SK-N-SH (cell line): ENCODE data around the gene IGFL1. TPM values are rescaled to one million over a fixed set of nuclear protein-coding genes. Genes with fewer than 3 reads are reported as not detected.
"Not testable (repeated sequence)": the region's sequence is repeated elsewhere in the genome, so short reads cannot be mapped to it uniquely, and the experiment has no call there.

Experiments
- CTCF ChIA-PET: fragments of 300-600, 350-600 bp; formaldehyde crosslinking; extraction: SDS; loops from one replicate; lab custom pipeline; 2021; lab: Yijun Ruan, JAX
- POLR2A ChIA-PET: fragments of 350-600 bp; sonication (Branson Sonifier 250); formaldehyde crosslinking; extraction: SDS; loops from one replicate; lab custom pipeline; 2020; ENCODE audit warnings: antibody characterized with exemption, inconsistent platforms; lab: Yijun Ruan, JAX
- DNase-seq: peaks from one replicate; pipeline ENCODE4 v3.0.0; 2012
- H2AFZ ChIP-seq: fragments of 200-600 bp; sonication (generic); 2 replicates; pipeline ENCODE4 v1.8.1; 2016; ENCODE audit warnings: antibody characterized with exemption, mild to moderate bottlenecking, low read depth
- H3F3A ChIP-seq: fragments of 200-600 bp; sonication (generic); replicated peaks from 2 replicates; pipeline ENCODE3; 2016; ENCODE audit warnings: antibody characterized with exemption, mild to moderate bottlenecking; ENCODE audit not compliant: insufficient read depth
- H3K27ac ChIP-seq, 2 experiments: fragments of 200-500 bp in 1 of 2; fragments of 200-600 bp in 1 of 2; sonication (Bioruptor generic) in 1 of 2; sonication (generic), shearing (Covaris generic) in 1 of 2; 2 replicates each; pipeline versions ENCODE4 v1.5.1 to v1.6.1; 2014 to 2016; ENCODE audit warnings: low read depth in 2 of 2, inconsistent platforms in 1 of 2, low read length in 1 of 2, mild to moderate bottlenecking in 1 of 2, mixed read lengths in 1 of 2
- H3K27me3 ChIP-seq: fragments of 200-600 bp; sonication (generic), shearing (Covaris generic); 2 replicates; pipeline ENCODE4 v1.6.1; 2016; ENCODE audit warnings: mixed run types; ENCODE audit not compliant: insufficient read depth
- H3K36me3 ChIP-seq, 2 experiments: fragments of 200-500 bp in 1 of 2; fragments of 200-600 bp in 1 of 2; sonication (Bioruptor generic) in 1 of 2; sonication (generic) in 1 of 2; replicated peaks in 1 of 2; 2 replicates each; pipeline versions ENCODE3 to v1.5.1; 2014 to 2016; ENCODE audit warnings: low read length in 1 of 2, mild to moderate bottlenecking in 1 of 2; ENCODE audit not compliant: insufficient read depth in 2 of 2, control insufficient read depth in 1 of 2
- H3K4me1 ChIP-seq, 2 experiments: fragments of 200-500 bp in 1 of 2; fragments of 200-600 bp in 1 of 2; sonication (Bioruptor generic) in 1 of 2; sonication (generic), shearing (Covaris generic) in 1 of 2; 2 replicates each; pipeline versions ENCODE4 v1.5.1 to v1.6.1; 2014 to 2016; ENCODE audit warnings: low read depth in 1 of 2, low read length in 1 of 2, mixed run types in 1 of 2; ENCODE audit not compliant: insufficient read depth in 2 of 2, control insufficient read depth in 1 of 2
- H3K4me2 ChIP-seq: fragments of 200-600 bp; sonication (generic), shearing (Covaris generic); 2 replicates; pipeline ENCODE4 v1.6.1; 2017; ENCODE audit warnings: mixed run types
- H3K4me3 ChIP-seq, 2 experiments: fragments of 200-500 bp in 1 of 2; fragments of 200-600 bp in 1 of 2; sonication (Bioruptor generic) in 1 of 2; sonication (generic), shearing (Covaris generic) in 1 of 2; 2 replicates each; pipeline versions ENCODE4 v1.5.1 to v1.8.1; 2014 to 2016; ENCODE audit warnings: low read depth in 2 of 2, inconsistent platforms in 1 of 2, low read length in 1 of 2, mild to moderate bottlenecking in 1 of 2, mixed read lengths in 1 of 2, moderate library complexity in 1 of 2
- H3K79me2 ChIP-seq: fragments of 200-600 bp; sonication (generic); 2 replicates; pipeline ENCODE4 v1.8.1; 2017; ENCODE audit warnings: mild to moderate bottlenecking; ENCODE audit not compliant: insufficient read depth
- H3K9ac ChIP-seq: fragments of 200-600 bp; sonication (generic); 2 replicates; pipeline ENCODE4 v1.6.1; 2017; ENCODE audit warnings: mixed run types
- H3K9me2 ChIP-seq: fragments of 200-600 bp; sonication (generic); 2 replicates; pipeline ENCODE4 v1.6.1; 2017; ENCODE audit warnings: mixed run types
- H3K9me3 ChIP-seq: fragments of 200-600 bp; sonication (generic); 2 replicates; pipeline ENCODE4 v1.6.1; 2017; ENCODE audit warnings: mixed run types, mild to moderate bottlenecking, moderate library complexity
- H4K20me1 ChIP-seq: fragments of 200-600 bp; sonication (generic); 2 replicates; pipeline ENCODE4 v1.6.1; 2017; ENCODE audit warnings: mild to moderate bottlenecking, mixed run types; ENCODE audit not compliant: insufficient read depth
- ELF1 ChIP-seq: IDR thresholded peaks from 2 replicates; pipeline ENCODE4 v1.4.0; 2012
- EZH2phosphoT487 ChIP-seq: fragments of 200-600 bp; sonication (generic); IDR thresholded peaks from 2 replicates; pipeline ENCODE4 v1.6.1; 2017; ENCODE audit warnings: low read depth, mixed run types, mild to moderate bottlenecking, antibody characterized with exemption, moderate library complexity, borderline replicate concordance
- FOXJ3 ChIP-seq: sonication (generic); formaldehyde crosslinking; IDR thresholded peaks from 2 replicates; pipeline ENCODE4 v1.5.1; 2020; ENCODE audit warnings: mild to moderate bottlenecking, missing genetic modification reagents
- NFIC ChIP-seq: IDR thresholded peaks from 2 replicates; pipeline ENCODE4 v1.4.0; 2012; ENCODE audit warnings: borderline replicate concordance
- NRF1 ChIP-seq: IDR thresholded peaks from 2 replicates; pipeline ENCODE4 v1.6.1; 2012; ENCODE audit warnings: low read depth, mild to moderate bottlenecking, low read length
- PBX3 ChIP-seq: IDR thresholded peaks from 2 replicates; pipeline ENCODE4; 2012
- RCOR1 ChIP-seq: fragments of 150-350 bp; IDR thresholded peaks from 2 replicates; pipeline ENCODE4 v1.6.1; 2017; ENCODE audit warnings: antibody characterized with exemption, low read length
- REST ChIP-seq: IDR thresholded peaks from 2 replicates; pipeline ENCODE4 v1.6.1; 2012; ENCODE audit warnings: mild to moderate bottlenecking, low read depth, low read length, moderate library complexity
- RFX5 ChIP-seq: IDR thresholded peaks from 2 replicates; pipeline ENCODE4 v1.6.1; 2012; ENCODE audit warnings: mild to moderate bottlenecking, improper control_type of control experiment, low read length
- SIN3A ChIP-seq: IDR thresholded peaks from 2 replicates; pipeline ENCODE4 v1.6.1; 2012; ENCODE audit warnings: low read depth, mild to moderate bottlenecking, low read length, moderate library complexity, borderline replicate concordance
- TAF1 ChIP-seq: IDR thresholded peaks from 2 replicates; pipeline ENCODE4 v1.6.1; 2012; ENCODE audit warnings: low read depth, mild to moderate bottlenecking, low read length, moderate library complexity, borderline replicate concordance
- YY1 ChIP-seq: IDR thresholded peaks from 2 replicates; pipeline ENCODE4 v1.4.0; 2012; ENCODE audit warnings: low read depth, mild to moderate bottlenecking
- WGBS: methylation state at CpG from one replicate; pipeline ENCODE4 v1.1.6; 2017; ENCODE audit warnings: low lambda C conversion rate; 5-methylcytosine and 5-hydroxymethylcytosine counted together
- polyA plus RNA-seq, 3 experiments: library from polyadenylated mRNA; depleted of rRNA; stranded (reverse); fragments of >200 nt; gene quantifications; 2 replicates each; pipeline ENCODE4 v1.2.3, GENCODE V29; 2012

The IGFL1 gene
- polyA plus RNA-seq, 1 of the 3 experiments (the other 2 are of a cell fraction): not detected

GRCh38 chr19:46221981-46222610, 7.4 kb upstream of the IGFL1 start:
- POLR2A ChIA-PET: no interaction called here
- no peak overlapping the region for H2AFZ ChIP-seq
- H3K4me2 ChIP-seq: 0 out of 2 replicates have a peak overlapping the region, but pooled peaks have one; percentile 34
- H3K4me1 ChIP-seq: no peaks in the 10 kb centered on the region
- CTCF ChIA-PET: interaction anchor here (0.7 to 2.2 kb wide), 4 partner anchors 9 to 193 kb away, joined by 3 to 8 read pairs (median 3); no protein-coding TSS in a partner anchor
- H3K27ac ChIP-seq: no peak overlapping the region
- no peak for TF ChIP-seq RFX5
- no peak for TF ChIP-seq EZH2phosphoT487
- TF ChIP-seq NFIC: peak; percentile 32; the same call in 1 of the 2 replicates
- no peak for TF ChIP-seq ELF1
- peak; percentile 96 for TF ChIP-seq REST
- no peaks in the 10 kb centered on the region for H3K9me3 ChIP-seq
- H4K20me1 ChIP-seq: 0 out of 2 replicates have a peak, but pooled peaks cover 8% of the 10 kb centered on the region
- no peaks in the 10 kb centered on the region for H3K9me2 ChIP-seq
- H3K79me2 ChIP-seq: no peaks in the 10 kb centered on the region
- H3K36me3 ChIP-seq: no peaks in the 10 kb centered on the region
- H3K4me3 ChIP-seq: no peak overlapping the region
- WGBS: 31% methylated on average over 6 of the region's 7 CpGs
- H3K9ac ChIP-seq: no peak overlapping the region
- H3K27me3 ChIP-seq: peaks cover 35% of the 10 kb centered on the region; the same call in 1 of the 2 replicates
- H3F3A ChIP-seq: peaks cover 4% of the 10 kb centered on the region
- DNase-seq: no peak

- H3K9me3 ChIP-seq, H3K27ac ChIP-seq, POLR2A ChIA-PET, DNase-seq, H3F3A ChIP-seq, H4K20me1 ChIP-seq, H2AFZ ChIP-seq, H3K4me2 ChIP-seq, H3K4me1 ChIP-seq, H3K36me3 ChIP-seq, H3K4me3 ChIP-seq, H3K9ac ChIP-seq, H3K9me2 ChIP-seq, H3K79me2 ChIP-seq: not testable (repeated sequence)
- WGBS: 8% methylated on average over 2 of the region's 10 CpGs
- H3K27me3 ChIP-seq: peaks cover 42% of the 10 kb centered on the region
- CTCF ChIA-PET: interaction anchor here (2.2 kb wide), 1 partner anchor 195 kb away, joined by 8 read pairs; no protein-coding TSS in a partner anchor
Measured at GRCh38 chr19:46223787-46224186, 5.8 kb upstream of the IGFL1 start.

- CTCF ChIA-PET: interaction anchor here (1.0 to 1.8 kb wide), 2 partner anchors 40 to 196 kb away, joined by 3 to 6 read pairs; no protein-coding TSS in a partner anchor
- Histone ChIP-seq H3K36me3 (no peaks in the 10 kb centered on the region), H4K20me1 (0 out of 2 replicates have a peak, but pooled peaks cover 8% of the 10 kb centered on the region), H2AFZ (no peak overlapping the region), H3K27ac (no peak overlapping the region), H3K4me2 (no peak overlapping the region), H3K9me3 (no peaks in the 10 kb centered on the region), H3K79me2 (no peaks in the 10 kb centered on the region), H3K4me1 (no peaks in the 10 kb centered on the region), H3K27me3 (peaks cover 50% of the 10 kb centered on the region), H3K4me3 (no peak overlapping the region), H3K9ac (no peak overlapping the region), H3K9me2 (no peaks in the 10 kb centered on the region), H3F3A (peaks cover 4% of the 10 kb centered on the region)
- DNase-seq: no peak
- POLR2A ChIA-PET: no interaction called here
- 38% methylated on average over 1 of the region's 3 CpGs for WGBS
- TF ChIP-seq YY1 (no peak), NRF1 (no peak), SIN3A (no peak), FOXJ3 (CRISPR knock-in tag) (no peak), PBX3 (no peak), ELF1 (no peak), TAF1 (no peak), RCOR1 (no peak)
Measured at GRCh38 chr19:46224773-46225172, 4.8 kb upstream of the IGFL1 start.
